Measurements from ENCODE around the gene ELK4. TPM values are rescaled to one million over a fixed set of nuclear protein-coding genes. Genes with fewer than 3 reads are reported as not detected.

The ELK4 gene
- total and polyA plus RNA-seq, 8 donors, result 23.6 to 69.9 (median 26.9) TPM

GRCh38 chr1:205587581-205587980 lies 44.2 kb downstream of the ELK4 start:
- Histone ChIP-seq H3K9me3 (no peaks in the 10 kb centered on the region), H3K27ac (peak overlapping the region in 1 of 2 donors; percentile 50), H3K4me1 (peaks cover 0 to 33% of the 10 kb centered on the region in 2 donors), H3K27me3 (no peaks in the 10 kb centered on the region), H3K4me3 (no peak overlapping the region), H3K36me3 (no peaks in the 10 kb centered on the region)
- intact Hi-C loops (cut with DNase I), result loop anchor here in 1 of 2 donors (10.0 kb wide), 1 partner anchor 63 kb away; no protein-coding TSS in a partner anchor
- DNase-seq (no peak), ATAC-seq (no peak)
- TF ChIP-seq CTCF (IDR thresholded peaks at IDR 0.05), result no peak

GRCh38 chr1:205585835-205586785 lies 45.7 kb downstream of the ELK4 start:
- Histone ChIP-seq H3K27me3 (no peaks in the 10 kb centered on the region), H3K4me3 (no peak overlapping the region), H3K4me1 (peaks cover 0 to 20% of the 10 kb centered on the region in 2 donors), H3K9me3 (no peaks in the 10 kb centered on the region), H3K27ac (no peak overlapping the region), H3K36me3 (no peaks in the 10 kb centered on the region)
- TF ChIP-seq CTCF (IDR thresholded peaks at IDR 0.05), result no peak
- intact Hi-C loops (cut with DNase I), result loop anchor here in 1 of 2 donors (10.0 kb wide), 1 partner anchor 61 kb away; no protein-coding TSS in a partner anchor
- DNase-seq, result no peak
- ATAC-seq, result no peak

- H3K27me3 ChIP-seq, result no peaks in the 10 kb centered on the region
- H3K4me1 ChIP-seq, result peaks cover 0 to 20% of the 10 kb centered on the region in 2 donors
- no peak overlapping the region for H3K27ac ChIP-seq
- TF ChIP-seq CTCF (IDR thresholded peaks at IDR 0.05), result no peak
- intact Hi-C loops (cut with DNase I), result loop anchor here in 1 of 2 donors (10.0 kb wide), 1 partner anchor 61 kb away; no protein-coding TSS in a partner anchor
- H3K9me3 ChIP-seq, result no peaks in the 10 kb centered on the region
- DNase-seq, result no peak
- H3K36me3 ChIP-seq, result no peaks in the 10 kb centered on the region
- no peak for ATAC-seq
- no peak overlapping the region for H3K4me3 ChIP-seq
Observed at GRCh38 chr1:205585169-205585834, 46.5 kb downstream of the ELK4 start.

GRCh38 chr1:205584732-205585131 lies 47.1 kb downstream of the ELK4 start:
- intact Hi-C loops (cut with DNase I), result loop anchor here in 1 of 2 donors (10.0 kb wide), 1 partner anchor 60 kb away; no protein-coding TSS in a partner anchor
- DNase-seq, result no peak
- Histone ChIP-seq H3K27me3 (no peaks in the 10 kb centered on the region), H3K27ac (no peak overlapping the region), H3K9me3 (no peaks in the 10 kb centered on the region), H3K36me3 (no peaks in the 10 kb centered on the region), H3K4me3 (no peak overlapping the region), H3K4me1 (peaks cover 0 to 24% of the 10 kb centered on the region in 2 donors)
- no peak for TF ChIP-seq CTCF (IDR thresholded peaks at IDR 0.05)
- no peak for ATAC-seq

Data from left lung (tissue), 10 donors.